Upper lobe of left lung (tissue), 4 donors: Measurements from ENCODE around the gene PSD2.

Experiments
- CTCF ChIP-seq, 6 experiments: fragments of 450-650 bp in 4 of 6; fragments of 200-600 bp in 2 of 6; sonication (generic) in 2 of 6; IDR thresholded peaks; one replicate each; pipeline ENCODE4 v1.5.1; 2016 to 2019; ENCODE audit warnings: antibody characterized with exemption in 6 of 6
- POLR2A ChIP-seq, 4 donors: fragments of 450-650 bp; IDR thresholded peaks; one replicate each; pipeline ENCODE4 v1.5.1; 2016 to 2017; ENCODE audit warnings: antibody characterized with exemption in 4 of 4, mild to moderate bottlenecking in 2 of 4

DNA sequence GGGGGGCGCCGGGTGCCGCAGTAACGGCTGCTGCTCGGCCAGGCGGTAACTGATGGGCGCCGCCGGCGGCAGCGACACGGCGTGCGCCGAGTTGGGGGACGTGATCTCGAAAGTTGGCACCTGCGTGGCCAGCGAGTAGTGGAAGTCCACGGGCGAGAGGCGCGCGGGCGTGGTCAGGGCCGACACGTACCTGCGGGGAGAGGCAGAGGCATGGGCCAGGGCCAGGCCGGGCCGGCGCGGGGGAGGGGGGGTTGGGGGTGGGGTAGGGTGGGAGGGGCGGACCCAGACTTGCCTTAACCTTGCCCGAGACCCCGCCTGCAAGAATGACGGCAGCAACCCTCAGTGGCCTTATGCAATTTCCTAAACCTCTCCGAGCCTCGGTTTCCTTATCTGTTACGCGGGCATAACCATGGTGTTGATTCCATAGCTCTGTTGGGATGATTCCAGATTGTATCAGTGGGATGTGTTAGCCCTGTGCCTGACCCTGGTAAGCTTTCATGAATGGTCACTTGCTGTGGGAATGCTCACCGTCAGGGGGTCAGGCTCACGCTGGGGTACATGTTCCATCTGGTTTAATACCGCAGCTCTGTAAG lies 53.0 kb downstream of the PSD2 start:
- TF ChIP-seq CTCF (IDR thresholded peaks at IDR 0.05): no peak
- no peak for TF ChIP-seq POLR2A (IDR thresholded peaks at IDR 0.05)
